Hepatocyte (in vitro differentiated cells): Measurements from ENCODE around the gene HIRA. TPM values are rescaled to one million over a fixed set of nuclear protein-coding genes. Genes with fewer than 3 reads are reported as not detected.

Experiments
- DNase-seq: peaks from one replicate; pipeline ENCODE4 v3.0.0-alpha.2; 2016; ENCODE audit warnings: low spot score
- H2AFZ ChIP-seq: fragments of 200-600 bp; sonication (generic); 2 replicates; pipeline ENCODE4 v1.6.0; 2016; ENCODE audit warnings: antibody characterized with exemption, mild to moderate bottlenecking
- H3K27ac ChIP-seq: fragments of 200-600 bp; sonication (generic); 2 replicates; pipeline ENCODE4 v1.5.1; 2016; ENCODE audit warnings: mild to moderate bottlenecking
- H3K27me3 ChIP-seq: fragments of 200-600 bp; sonication (generic); 2 replicates; pipeline ENCODE4 v1.6.1; 2016
- H3K36me3 ChIP-seq: fragments of 200-600 bp; sonication (generic); replicated peaks from 2 replicates; pipeline ENCODE4 v1.5.1; 2016; ENCODE audit warnings: low read depth; ENCODE audit not compliant: insufficient read depth
- H3K4me1 ChIP-seq: fragments of 200-600 bp; sonication (generic); 2 replicates; pipeline ENCODE4 v1.5.1; 2016; ENCODE audit warnings: mild to moderate bottlenecking, moderate library complexity; ENCODE audit not compliant: insufficient read depth
- H3K4me2 ChIP-seq: fragments of 200-600 bp; sonication (generic); 2 replicates; pipeline ENCODE4 v1.6.0; 2016
- H3K4me3 ChIP-seq: fragments of 200-600 bp; sonication (generic); 2 replicates; pipeline ENCODE4 v1.5.1; 2016; ENCODE audit warnings: mild to moderate bottlenecking
- H3K79me2 ChIP-seq: fragments of 200-600 bp; sonication (generic); 2 replicates; pipeline ENCODE4 v1.6.0; 2017; ENCODE audit warnings: mild to moderate bottlenecking
- H3K9me2 ChIP-seq: fragments of 200-600 bp; sonication (generic); replicated peaks from 2 replicates; pipeline ENCODE4 v1.6.0; 2017; ENCODE audit warnings: mild to moderate bottlenecking; ENCODE audit not compliant: insufficient read depth
- H3K9me3 ChIP-seq: fragments of 200-600 bp; sonication (generic); 2 replicates; pipeline ENCODE4 v1.5.1; 2016; ENCODE audit warnings: low read depth, mild to moderate bottlenecking
- H4K20me1 ChIP-seq: fragments of 200-600 bp; sonication (generic); 2 replicates; pipeline ENCODE4 v1.6.0; 2016; ENCODE audit warnings: mild to moderate bottlenecking; ENCODE audit not compliant: insufficient read depth, poor library complexity, severe bottlenecking
- CTCF ChIP-seq: fragments of 200-600 bp; sonication (generic); IDR thresholded peaks from 2 replicates; pipeline ENCODE4 v1.5.1; 2016; ENCODE audit warnings: antibody characterized with exemption, mild to moderate bottlenecking; ENCODE audit not compliant: poor library complexity
- EZH2 ChIP-seq: fragments of 200-600 bp; sonication (generic); IDR thresholded peaks from 2 replicates; pipeline ENCODE4 v1.6.1; 2016; ENCODE audit warnings: antibody characterized with exemption, mild to moderate bottlenecking, borderline replicate concordance
- EZH2phosphoT487 ChIP-seq: fragments of 200-600 bp; sonication (generic); IDR thresholded peaks from one replicate; pipeline ENCODE4 v1.6.1; 2018; ENCODE audit warnings: antibody characterized with exemption, mild to moderate bottlenecking, low read depth, moderate library complexity; ENCODE audit not compliant: unreplicated experiment, severe bottlenecking
- WGBS: methylation state at CpG from one replicate; pipeline ENCODE4 v1.1.6; 2016; ENCODE audit warnings: low lambda C conversion rate; ENCODE audit errors: missing lambda C conversion rate; 5-methylcytosine and 5-hydroxymethylcytosine counted together
- polyA plus RNA-seq: library from polyadenylated mRNA; unstranded; fragments of >200 nt; fragmentation: Nextera tagmentation; extraction: Ambion mirVana; gene quantifications from 2 replicates; pipeline ENCODE4 v1.2.1, GENCODE V29; 2016
- total RNA-seq: library from RNA; depleted of rRNA; stranded (reverse); fragments of >200 nt; gene quantifications from 2 replicates; pipeline ENCODE4 v1.2.3, GENCODE V29; 2014

The HIRA gene
- total and polyA plus RNA-seq, 2 experiments from 2014 or later, result 23.5 to 30.6 TPM

GRCh38 chr22:19419464-19420178, 11.9 kb downstream of the HIRA start:
- H3K4me2 ChIP-seq, result no peak overlapping the region
- no peaks in the 10 kb centered on the region for H3K4me1 ChIP-seq
- H3K9me3 ChIP-seq, result no peaks in the 10 kb centered on the region
- TF ChIP-seq EZH2, result no peak
- H3K4me3 ChIP-seq, result no peak overlapping the region
- H4K20me1 ChIP-seq, result peaks cover 75% of the 10 kb centered on the region
- H3K9me2 ChIP-seq, result no peaks in the 10 kb centered on the region
- WGBS, result 93% methylated on average over 5 of the region's 5 CpGs
- H3K36me3 ChIP-seq, result no peaks in the 10 kb centered on the region
- H3K27me3 ChIP-seq, result no peaks in the 10 kb centered on the region
- H2AFZ ChIP-seq, result no peak overlapping the region
- H3K27ac ChIP-seq, result no peak overlapping the region
- peaks cover 100% of the 10 kb centered on the region for H3K79me2 ChIP-seq
- no peak for DNase-seq

GRCh38 chr22:19419086-19419463, 12.5 kb downstream of the HIRA start:
- Histone ChIP-seq H3K4me3 (no peak overlapping the region), H2AFZ (no peak overlapping the region), H3K9me3 (no peaks in the 10 kb centered on the region), H3K4me1 (no peaks in the 10 kb centered on the region), H3K27ac (no peak overlapping the region), H3K9me2 (no peaks in the 10 kb centered on the region), H3K4me2 (no peak overlapping the region), H4K20me1 (peaks cover 74% of the 10 kb centered on the region), H3K36me3 (no peaks in the 10 kb centered on the region), H3K27me3 (no peaks in the 10 kb centered on the region), H3K79me2 (peaks cover 100% of the 10 kb centered on the region)
- DNase-seq, result no peak
- TF ChIP-seq EZH2phosphoT487 (no peak), CTCF (no peak), EZH2 (no peak)
- WGBS, result 94% methylated on average over 5 of the region's 5 CpGs

- DNase-seq, result no peak
These were observed 18.6 kb downstream of the HIRA start for GRCh38 chr22:19412923-19413322.

More at GRCh38 chr22:19412923-19413322, 18.6 kb downstream of the HIRA start:
- Histone ChIP-seq H3K79me2 (peaks cover 80% of the 10 kb centered on the region), H3K4me3 (no peak overlapping the region), H2AFZ (no peak overlapping the region), H3K4me1 (no peaks in the 10 kb centered on the region), H3K27ac (no peak overlapping the region), H3K9me2 (no peaks in the 10 kb centered on the region), H4K20me1 (peaks cover 54% of the 10 kb centered on the region), H3K36me3 (no peaks in the 10 kb centered on the region), H3K4me2 (no peak overlapping the region), H3K27me3 (no peaks in the 10 kb centered on the region), H3K9me3 (no peaks in the 10 kb centered on the region)
- TF ChIP-seq EZH2phosphoT487 (no peak), EZH2 (no peak), CTCF (no peak)
- WGBS, result 93% methylated on average over 4 of the region's 4 CpGs
